Stimulated activated CD4-positive, alpha-beta T cell treated with anti-CD3 and anti-CD28 coated beads, Interleukin-1b, Interleukin-23, amount 100 ng/mL, for 4 hours (primary cell): ENCODE measurements around the gene SPTY2D1.
"Not testable (repeated sequence)": the region's sequence is repeated elsewhere in the genome, so short reads cannot be mapped to it uniquely, and the experiment has no call there.

Experiments
- DNase-seq, 2 donors: peaks; one replicate each; pipeline ENCODE4 v3.0.0-alpha.2; 2020; ENCODE audit warnings: low read depth in 2 of 2

The SPTY2D1 gene

GRCh38 chr11:18617688-18618341 is 16.3 kb downstream of the SPTY2D1 start:
- DNase-seq, result no peak

- DNase-seq, result no peak
These were observed 18.3 kb downstream of the SPTY2D1 start for GRCh38 chr11:18615628-18616392.

GRCh38 chr11:18614667-18615066 is 19.5 kb downstream of the SPTY2D1 start:
- no peak for DNase-seq

DNA sequence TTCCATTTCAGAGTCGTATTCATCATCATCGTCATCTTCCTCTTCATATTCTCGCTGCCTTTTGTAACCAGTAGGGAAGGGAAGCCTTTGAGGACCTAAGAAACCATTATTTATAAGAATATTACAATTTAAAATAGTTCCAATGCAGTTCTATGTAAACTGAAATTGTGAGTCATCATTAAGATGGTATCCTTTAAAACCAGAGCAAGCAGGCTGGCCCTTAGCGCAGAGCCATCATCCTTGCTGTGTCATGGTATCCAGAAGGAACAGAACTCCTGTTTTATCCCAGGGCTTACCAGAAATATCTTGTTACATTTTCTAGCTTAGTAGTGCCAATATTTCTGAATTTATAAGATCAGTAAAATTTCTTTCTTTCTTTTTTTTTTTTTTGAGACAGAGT is 21.7 kb downstream of the SPTY2D1 start:
- DNase-seq, result no peak

GRCh38 chr11:18611196-18611595 is 22.9 kb downstream of the SPTY2D1 start:
- no peak for DNase-seq

- DNase-seq, result no peak
These were observed 25.8 kb downstream of the SPTY2D1 start for GRCh38 chr11:18608376-18608775.

DNA sequence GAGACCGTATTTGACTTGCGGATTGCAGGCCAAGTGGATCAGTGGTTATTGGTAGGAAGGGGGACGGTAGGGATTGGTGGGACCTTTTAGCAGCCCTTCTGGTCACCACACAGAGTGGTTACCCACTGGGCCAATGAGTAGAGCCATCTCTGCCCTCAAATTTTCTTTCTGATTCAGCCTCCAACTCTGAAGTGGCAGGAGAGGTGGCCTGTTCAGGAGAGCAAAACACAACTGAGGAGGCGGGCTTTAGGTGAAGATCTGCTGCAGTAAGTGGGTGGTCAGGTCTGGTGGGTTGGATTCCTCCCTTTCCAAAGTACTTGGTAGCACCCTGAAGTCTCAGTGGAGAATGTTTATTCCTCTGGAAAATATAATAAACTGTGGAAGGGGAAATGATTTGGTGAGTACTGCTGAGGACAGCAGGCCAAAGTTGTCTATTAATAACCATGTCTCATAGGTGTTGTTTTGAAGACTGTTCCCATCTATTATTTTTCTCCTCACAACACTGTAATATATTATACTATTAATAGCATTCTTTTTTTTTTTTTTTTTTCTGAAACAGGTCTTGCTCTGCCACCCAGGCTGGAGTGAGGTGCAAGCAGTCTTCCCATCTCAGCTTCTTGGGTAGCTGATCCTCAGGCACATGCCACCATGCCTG is 33.1 kb downstream of the SPTY2D1 start:
- no peak for DNase-seq

- DNase-seq, result no peak
These were observed 34.4 kb downstream of the SPTY2D1 start, which contains the start of gene MISFA for GRCh38 chr11:18599739-18600230. MISFA (plus strand) TSS chr11:18599789; CDS start chr11:18599929, 140 bp downstream.

DNA sequence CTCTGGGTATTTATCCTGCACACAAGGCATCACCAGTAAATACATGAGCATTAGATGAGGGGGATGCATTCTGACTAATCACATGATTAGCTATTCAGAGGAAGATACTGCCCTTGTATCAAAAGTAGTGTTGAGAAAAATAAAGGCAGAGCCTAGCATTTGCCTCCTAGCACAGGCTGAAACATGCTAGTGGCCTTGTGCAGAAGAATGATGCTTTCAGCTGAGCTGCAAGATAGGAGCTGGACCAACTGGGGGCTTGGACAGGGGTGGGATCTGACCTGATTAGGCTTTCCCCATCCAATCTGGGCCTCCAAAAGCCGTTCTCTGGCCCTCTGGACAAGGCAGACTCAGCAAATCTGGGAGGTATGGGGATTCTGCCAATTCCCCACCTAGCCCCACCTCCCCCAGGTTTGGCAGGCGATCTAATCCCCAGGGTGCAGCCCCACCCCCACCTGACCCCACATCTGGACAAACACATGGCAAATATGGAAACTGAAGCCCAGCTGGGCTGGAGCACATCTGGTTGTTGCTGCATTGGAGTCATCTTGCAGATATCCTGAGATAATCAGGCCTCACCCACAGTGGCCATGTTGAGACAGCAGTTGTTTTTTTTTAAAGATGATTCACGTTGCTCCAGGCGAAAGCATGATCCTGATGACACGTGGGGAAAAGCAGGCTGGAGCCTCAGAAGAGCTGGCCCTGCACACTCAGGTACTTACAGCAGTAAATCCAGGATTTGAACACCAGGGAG is 39.0 kb downstream of the SPTY2D1 start:
- DNase-seq, result no peak

DNA sequence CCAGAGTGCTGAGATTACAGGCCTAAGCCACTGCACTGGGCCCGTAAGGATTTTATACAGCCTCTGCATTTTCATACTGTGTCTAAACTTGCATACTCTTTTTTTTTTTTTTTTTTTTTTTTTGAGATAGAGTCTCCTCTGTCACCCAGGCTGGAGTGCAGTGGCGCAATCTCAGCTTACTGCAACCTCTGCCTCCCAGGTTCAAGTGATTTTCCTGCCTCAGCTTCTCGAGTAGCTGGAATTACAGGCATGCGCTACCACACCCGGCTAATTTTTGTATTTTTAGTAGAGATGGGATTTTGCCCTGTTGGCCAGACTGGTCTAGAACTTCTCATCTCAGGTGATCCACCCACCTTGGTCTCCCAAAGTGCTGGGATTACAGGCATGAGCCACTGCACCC is 40.1 kb downstream of the SPTY2D1 start:
- not testable (repeated sequence) for DNase-seq

GRCh38 chr11:18590571-18590970 is 43.6 kb downstream of the SPTY2D1 start:
- DNase-seq, result no peak

DNA sequence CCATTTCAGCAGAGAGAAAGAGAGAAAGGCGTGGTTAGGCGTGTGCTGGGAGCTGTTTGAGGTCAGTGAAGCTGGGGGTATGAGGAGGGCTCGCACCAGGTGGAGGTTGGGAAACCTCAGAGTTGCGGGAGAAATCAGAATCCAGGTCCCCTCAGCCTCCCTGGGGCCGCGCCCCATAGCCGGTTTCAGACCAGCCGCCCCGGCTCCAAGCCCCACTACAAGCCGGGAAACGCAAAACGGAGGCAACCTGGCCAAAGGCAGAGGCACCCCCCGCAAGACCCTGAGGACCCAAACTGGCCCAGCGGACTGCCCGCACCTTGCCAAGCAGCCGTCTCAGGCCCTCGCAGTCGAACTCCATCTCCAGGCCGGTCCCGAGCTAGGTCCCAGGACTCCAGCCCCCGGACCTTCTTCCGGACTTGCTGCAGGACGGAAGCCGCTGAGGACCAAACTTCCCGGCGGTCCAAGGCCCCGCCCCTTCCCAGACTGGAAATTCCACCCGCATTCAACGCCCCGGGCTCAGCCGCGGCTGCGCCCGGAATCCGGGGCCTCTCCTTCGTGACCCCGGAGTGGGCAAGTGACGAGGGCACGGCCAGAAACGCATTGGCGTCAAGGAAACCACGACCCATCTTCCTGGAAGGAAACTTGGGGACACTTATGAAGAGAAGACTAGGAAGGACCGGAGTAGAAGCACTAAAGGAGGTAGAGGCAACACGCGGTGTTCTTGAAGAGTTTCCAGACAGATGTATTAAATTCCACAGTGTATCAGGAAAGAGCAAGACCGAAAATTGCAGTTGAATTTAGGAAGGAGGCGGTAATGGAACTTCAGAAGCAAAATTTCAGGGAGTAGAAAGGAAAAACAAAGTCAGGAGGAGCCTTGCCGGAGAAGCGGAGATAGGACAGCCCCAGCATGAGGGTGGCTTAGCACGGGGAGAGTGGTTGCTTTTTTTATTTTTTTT is 45.6 kb downstream of the SPTY2D1 start, which contains the start of gene UEVLD:
TSS of gene UEVLD (minus strand) at position 438 of the 956 bp plus-strand sequence. CDS start at position 358, 80 bp downstream.
- peak; percentile 40 to 59 for DNase-seq

DNA sequence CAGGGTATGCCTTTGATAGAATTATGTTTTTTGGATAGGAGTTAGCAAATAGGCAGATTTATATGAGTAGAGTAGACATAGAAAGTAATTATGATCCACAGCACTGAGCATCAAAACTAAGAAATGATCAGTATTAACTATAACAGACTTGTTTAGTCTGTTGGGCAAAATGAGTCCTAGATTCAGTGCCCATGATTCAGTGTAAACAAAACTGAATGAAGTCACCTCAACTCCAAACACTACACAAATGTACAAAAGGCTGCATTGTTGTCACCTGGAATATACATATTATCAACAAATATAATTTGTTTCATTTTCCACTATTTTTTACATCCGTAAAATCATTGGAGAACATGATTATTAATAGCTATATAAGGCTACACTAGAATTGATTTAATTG is 52.3 kb downstream of the SPTY2D1 start:
- DNase-seq, result no peak

DNA sequence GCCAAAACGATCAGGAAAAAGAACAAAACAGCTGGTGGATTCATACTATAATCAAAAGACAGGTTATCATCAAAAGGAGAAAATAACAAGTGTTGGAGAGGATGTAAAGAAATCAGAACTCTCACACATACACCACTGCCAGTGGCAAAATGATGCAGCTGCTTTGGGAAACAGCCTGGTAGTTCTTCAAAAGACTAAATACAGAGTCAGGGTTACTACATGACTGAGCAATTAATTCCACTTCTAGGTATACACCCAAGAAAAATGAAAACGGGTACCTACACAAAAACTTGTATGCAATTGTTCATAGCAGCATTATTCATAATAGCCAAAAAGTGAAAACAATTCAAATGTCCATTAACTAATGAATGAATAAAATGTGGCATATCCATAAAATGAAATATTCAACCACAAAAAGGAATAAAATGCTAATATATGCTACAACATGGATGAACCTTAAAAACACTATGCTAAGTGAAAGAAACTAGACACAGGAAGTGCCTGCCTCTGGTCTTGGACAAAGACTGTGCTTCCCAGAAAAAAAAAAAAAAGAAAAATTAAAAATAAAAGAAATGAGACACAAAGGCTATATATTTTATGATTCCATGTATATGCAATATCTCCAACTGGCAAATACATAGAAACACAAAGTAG is 53.9 kb downstream of the SPTY2D1 start:
- no peak for DNase-seq

GRCh38 chr11:18578975-18579598 is 55.1 kb downstream of the SPTY2D1 start:
- no peak for DNase-seq

DNA sequence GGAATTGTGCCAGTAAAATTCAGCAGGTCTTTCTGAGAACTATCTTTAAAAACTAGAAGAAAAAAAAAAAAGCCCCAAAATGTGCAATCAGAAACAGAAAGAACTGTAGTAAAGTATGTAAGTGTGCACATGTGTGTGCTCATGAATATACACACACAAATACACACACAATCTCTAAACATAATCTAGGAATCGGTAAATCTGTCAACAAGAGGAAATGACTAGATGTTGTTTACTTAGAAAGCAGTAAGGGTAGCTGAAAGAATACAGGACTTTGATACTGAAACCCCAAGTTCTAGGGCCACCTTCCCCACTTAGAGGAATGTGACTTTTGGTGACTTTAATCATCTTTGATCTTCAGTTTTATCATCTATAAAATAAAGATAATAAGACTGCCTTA is 58.8 kb downstream of the SPTY2D1 start:
- no peak for DNase-seq

DNA sequence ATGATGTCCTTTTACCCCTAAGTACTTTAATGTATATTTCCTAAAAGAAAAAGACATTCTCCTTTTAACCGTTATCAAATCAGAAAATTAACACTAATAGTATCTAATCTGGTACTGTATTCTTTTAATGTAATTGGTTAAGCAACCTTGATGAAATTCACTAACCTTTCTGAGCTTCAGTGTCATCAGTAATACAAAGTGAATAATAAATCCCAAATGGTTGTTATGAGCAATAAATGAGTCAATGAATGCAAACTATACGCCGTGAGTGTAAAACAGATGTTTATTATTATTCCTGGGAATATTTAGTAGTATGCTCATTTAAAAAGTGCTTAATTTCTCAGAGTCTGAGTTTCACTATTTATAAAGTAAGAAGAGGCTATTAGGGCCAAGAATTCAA is 67.1 kb downstream of the SPTY2D1 start:
- DNase-seq, result no peak

- no peak for DNase-seq
These were observed 67.7 kb downstream of the SPTY2D1 start for GRCh38 chr11:18566406-18566805.

GRCh38 chr11:18564149-18564548 is 70.0 kb downstream of the SPTY2D1 start:
- no peak for DNase-seq
